Measurements from ENCODE around the gene EGFL8. TPM values are rescaled to one million over a fixed set of nuclear protein-coding genes. Genes with fewer than 3 reads are reported as not detected.

Gene EGFL8
- total RNA-seq, 2 donors from 2014 or later: 10.4 to 13.7 TPM

GRCh38 chr6:32118782-32119628 is 45.4 kb upstream of the EGFL8 start:
- peaks cover 4% of the 10 kb centered on the region for H3K4me1 ChIP-seq
- intact Hi-C loops (cut with DNase I): loop anchor here (5.0 kb wide), 2 partner anchors 38 to 123 kb away; no protein-coding TSS in a partner anchor
- no peak overlapping the region for H3K4me3 ChIP-seq
- peak; percentile 86 for TF ChIP-seq CTCF (IDR thresholded peaks at IDR 0.05)
- peak overlapping the region in 1 of 2 donors; percentile 66 for H3K9ac ChIP-seq (ENCODE audit: low read depth in 2 of 2, low read length in 2 of 2)
- DNase-seq: peak; percentile 88
- H3K9me3 ChIP-seq: no peaks in the 10 kb centered on the region
- H3K27ac ChIP-seq: peak overlapping the region; percentile 70
- no peaks in the 10 kb centered on the region for H3K27me3 ChIP-seq
- H3K36me3 ChIP-seq: peaks cover 12% of the 10 kb centered on the region

- intact Hi-C loops (cut with DNase I): no loop called here
- no peak overlapping the region for H3K9ac ChIP-seq (ENCODE audit: low read depth in 2 of 2, low read length in 2 of 2)
These were observed 43.8 kb upstream of the EGFL8 start for GRCh38 chr6:32120573-32121059.

GRCh38 chr6:32123681-32124080 is 40.7 kb upstream of the EGFL8 start:
- DNase-seq: no peak
- H3K27ac ChIP-seq: no peak overlapping the region
- intact Hi-C loops (cut with DNase I): no loop called here
- no peaks in the 10 kb centered on the region for H3K9me3 ChIP-seq
- H3K4me3 ChIP-seq: no peak overlapping the region
- peaks cover 12% of the 10 kb centered on the region for H3K36me3 ChIP-seq
- H3K9ac ChIP-seq (ENCODE audit: low read depth in 2 of 2, low read length in 2 of 2): no peak overlapping the region
- H3K27me3 ChIP-seq: no peaks in the 10 kb centered on the region
- TF ChIP-seq CTCF (IDR thresholded peaks at IDR 0.05): no peak
- peaks cover 17% of the 10 kb centered on the region for H3K4me1 ChIP-seq

More at GRCh38 chr6:32120573-32121059, 43.8 kb upstream of the EGFL8 start:
- Histone ChIP-seq H3K4me3 (no peak overlapping the region), H3K27me3 (no peaks in the 10 kb centered on the region), H3K4me1 (peaks cover 4% of the 10 kb centered on the region), H3K9me3 (no peaks in the 10 kb centered on the region), H3K36me3 (peaks cover 12% of the 10 kb centered on the region), H3K27ac (no peak overlapping the region)
- no peak for TF ChIP-seq CTCF (IDR thresholded peaks at IDR 0.05)
- no peak for DNase-seq

GRCh38 chr6:32126880-32127279 is 37.5 kb upstream of the EGFL8 start:
- no peak for TF ChIP-seq CTCF (IDR thresholded peaks at IDR 0.05)
- Histone ChIP-seq H3K4me3 (peak overlapping the region; percentile 81), H3K4me1 (peaks cover 21% of the 10 kb centered on the region), H3K36me3 (peaks cover 3% of the 10 kb centered on the region), H3K27ac (no peak overlapping the region), H3K9me3 (no peaks in the 10 kb centered on the region), H3K9ac (ENCODE audit: low read depth in 2 of 2, low read length in 2 of 2) (peak overlapping the region; percentile 45 to 100), H3K27me3 (no peaks in the 10 kb centered on the region)
- intact Hi-C loops (cut with DNase I): no loop called here
- no peak for DNase-seq

GRCh38 chr6:32127409-32127716 is 37.0 kb upstream of the EGFL8 start:
- Histone ChIP-seq H3K9ac (ENCODE audit: low read depth in 2 of 2, low read length in 2 of 2) (peak overlapping the region; percentile 78 to 100), H3K4me1 (peaks cover 21% of the 10 kb centered on the region), H3K27me3 (no peaks in the 10 kb centered on the region), H3K4me3 (peak overlapping the region; percentile 81), H3K27ac (peak overlapping the region; percentile 74), H3K9me3 (no peaks in the 10 kb centered on the region), H3K36me3 (no peaks in the 10 kb centered on the region)
- no peak for TF ChIP-seq CTCF (IDR thresholded peaks at IDR 0.05)
- intact Hi-C loops (cut with DNase I): no loop called here
- DNase-seq: no peak

All from colonic mucosa (tissue), 4 donors.